Stimulated activated CD8-positive, alpha-beta memory T cell treated with anti-CD3 and anti-CD28 coated beads, Interleukin-4, amount 100 ng/mL, for 48 hours (primary cell): ENCODE data around the gene ARHGAP24.

Source experiments
- DNase-seq: peaks from one replicate; pipeline ENCODE4 v3.0.0-alpha.2; 2020

ARHGAP24 gene

DNA sequence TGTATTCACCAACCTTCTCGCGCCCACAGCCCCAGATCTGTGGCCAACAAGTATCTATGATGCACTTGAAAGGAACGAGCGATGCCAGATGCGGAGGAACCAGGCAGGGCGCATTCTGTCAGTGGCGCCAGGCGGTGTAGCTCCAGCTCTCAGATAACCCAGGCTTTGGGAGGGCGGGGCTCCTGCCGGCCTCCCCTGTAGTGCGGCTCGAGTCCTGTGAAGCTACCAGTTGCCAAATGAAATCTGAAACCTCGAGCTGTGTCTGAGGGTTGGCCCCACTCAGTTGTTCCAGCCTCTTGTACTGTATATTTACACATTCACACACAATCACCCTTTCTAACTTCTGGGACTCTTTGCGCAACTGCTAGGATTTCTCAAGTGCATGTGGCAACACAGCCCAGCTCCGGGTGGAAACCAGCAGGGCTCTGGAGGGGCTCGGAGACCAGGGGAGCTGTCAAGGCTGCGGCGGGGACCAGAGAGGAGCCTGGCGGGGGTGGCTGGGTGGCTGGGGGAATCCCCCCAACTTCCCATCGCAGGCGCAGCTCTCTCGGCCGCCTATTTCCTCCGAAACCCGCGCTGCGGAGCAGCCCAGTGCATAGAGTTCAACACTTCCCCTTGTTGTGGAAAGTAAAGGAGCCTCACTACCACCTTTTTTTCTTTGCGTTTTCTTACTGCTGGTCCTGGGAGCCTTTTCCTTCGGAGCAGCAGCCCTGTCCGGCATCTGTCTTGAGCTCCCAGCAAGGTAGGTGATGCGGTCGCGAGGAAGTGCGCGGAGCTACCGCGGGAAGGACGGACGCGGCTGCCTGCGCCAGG is at the start of gene ARHGAP24:
TSS of gene ARHGAP24 (plus strand) at position 333 of the 813 bp plus-strand sequence.
- peak; percentile 43 for DNase-seq

GRCh38 chr4:85426366-85426765 is 48.6 kb upstream of the ARHGAP24 start:
- no peak for DNase-seq

- DNase-seq = no peak
Observed at GRCh38 chr4:85427123-85427522, 47.8 kb upstream of the ARHGAP24 start.

GRCh38 chr4:85430226-85430625 is 44.7 kb upstream of the ARHGAP24 start:
- no peak for DNase-seq

GRCh38 chr4:85430697-85431096 is 44.3 kb upstream of the ARHGAP24 start:
- DNase-seq = no peak

DNA sequence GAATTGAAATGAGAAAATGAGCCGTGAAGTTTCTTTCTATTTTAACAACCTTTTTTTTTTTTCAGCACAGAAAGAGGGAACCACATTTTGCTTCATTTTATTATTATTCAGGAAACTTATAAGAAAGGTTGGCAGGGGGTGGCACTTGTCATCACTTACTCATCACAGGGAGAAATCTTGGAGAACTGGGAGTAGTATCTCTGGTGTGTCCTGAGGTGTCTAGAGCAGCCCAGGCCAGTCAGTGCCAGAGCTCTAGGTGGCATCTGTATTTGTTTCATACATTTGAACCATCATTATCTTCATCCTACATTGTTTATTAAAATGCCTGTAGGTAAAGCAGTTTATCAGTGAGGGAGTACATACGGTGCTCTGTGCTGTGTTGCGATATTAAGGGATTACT is 43.8 kb upstream of the ARHGAP24 start:
- no peak for DNase-seq

GRCh38 chr4:85431881-85432485 is 43.0 kb upstream of the ARHGAP24 start:
- DNase-seq = no peak

DNA sequence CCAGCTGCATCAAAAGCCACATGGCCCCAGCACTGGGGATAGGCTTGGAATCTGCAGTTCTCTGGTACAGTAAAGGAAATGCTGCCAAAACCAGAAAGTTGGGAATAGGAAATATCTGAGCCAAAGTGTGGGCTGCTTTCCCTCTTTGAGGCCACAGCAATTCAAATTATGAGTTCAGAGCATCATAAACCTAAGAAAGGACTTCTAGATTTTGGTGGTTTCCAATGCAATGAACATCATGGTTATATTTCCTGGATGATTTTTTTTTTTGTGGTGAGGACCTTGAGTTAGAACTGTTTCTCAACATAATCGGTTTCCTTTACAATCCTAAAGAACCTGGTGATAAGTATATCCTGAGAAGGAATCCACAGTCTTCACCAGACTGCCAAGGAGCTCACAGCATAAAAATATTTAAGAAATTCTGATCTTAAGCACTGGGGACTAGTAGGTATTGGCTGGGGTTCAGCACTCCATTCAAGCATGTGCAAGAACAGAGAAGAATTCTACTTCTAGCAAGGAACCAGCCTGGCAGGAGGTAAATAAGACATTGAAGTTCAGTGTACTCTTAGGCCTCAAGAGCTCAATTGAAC is 29.8 kb upstream of the ARHGAP24 start:
- DNase-seq = no peak

- no peak for DNase-seq
Observed at GRCh38 chr4:85446141-85446861, 28.6 kb upstream of the ARHGAP24 start.

DNA sequence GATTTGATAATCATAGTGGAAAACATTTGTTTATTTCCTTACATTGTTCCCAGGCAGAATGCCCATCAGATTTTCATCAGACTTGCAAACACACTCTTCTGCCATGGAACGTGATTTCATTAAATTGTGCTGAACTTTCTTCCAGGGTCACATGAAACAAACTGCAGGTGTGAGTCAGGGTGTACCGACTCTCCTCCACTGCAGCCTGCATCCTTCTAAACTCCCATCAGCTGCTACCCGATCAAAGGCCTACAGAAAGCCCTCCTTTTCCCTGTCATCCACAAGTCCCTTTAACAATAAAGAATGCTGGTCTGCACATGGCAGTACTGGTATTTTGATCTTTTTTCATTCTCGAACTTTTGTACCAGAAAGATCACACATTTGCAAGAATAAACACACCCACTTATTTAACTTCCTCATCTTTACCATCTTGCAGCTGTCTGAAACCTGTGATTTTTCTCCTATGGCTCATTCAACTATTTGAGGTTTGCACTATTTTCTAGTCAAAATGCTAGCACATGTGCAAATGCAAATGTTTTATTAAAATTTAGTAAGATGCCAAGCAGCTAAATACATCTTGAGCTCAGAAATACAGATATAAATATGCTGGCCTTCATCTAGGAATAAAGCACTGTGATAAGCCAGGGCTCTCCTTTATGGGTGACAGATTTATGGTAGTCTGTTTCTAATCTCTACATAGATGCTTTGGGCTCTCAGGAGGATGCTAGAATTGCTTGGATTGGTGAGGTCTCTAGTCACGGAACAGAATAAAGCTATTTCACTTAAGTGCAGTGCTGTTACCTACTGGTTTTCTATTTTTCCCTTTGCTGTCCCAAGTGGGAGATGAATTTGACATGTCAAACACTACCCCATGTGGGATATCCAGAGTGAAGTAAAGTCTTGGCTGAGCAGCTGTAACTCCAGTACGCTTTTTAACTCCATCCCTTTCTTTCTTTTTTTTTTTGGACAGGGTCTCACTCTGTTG is 25.8 kb upstream of the ARHGAP24 start:
- DNase-seq = no peak

DNA sequence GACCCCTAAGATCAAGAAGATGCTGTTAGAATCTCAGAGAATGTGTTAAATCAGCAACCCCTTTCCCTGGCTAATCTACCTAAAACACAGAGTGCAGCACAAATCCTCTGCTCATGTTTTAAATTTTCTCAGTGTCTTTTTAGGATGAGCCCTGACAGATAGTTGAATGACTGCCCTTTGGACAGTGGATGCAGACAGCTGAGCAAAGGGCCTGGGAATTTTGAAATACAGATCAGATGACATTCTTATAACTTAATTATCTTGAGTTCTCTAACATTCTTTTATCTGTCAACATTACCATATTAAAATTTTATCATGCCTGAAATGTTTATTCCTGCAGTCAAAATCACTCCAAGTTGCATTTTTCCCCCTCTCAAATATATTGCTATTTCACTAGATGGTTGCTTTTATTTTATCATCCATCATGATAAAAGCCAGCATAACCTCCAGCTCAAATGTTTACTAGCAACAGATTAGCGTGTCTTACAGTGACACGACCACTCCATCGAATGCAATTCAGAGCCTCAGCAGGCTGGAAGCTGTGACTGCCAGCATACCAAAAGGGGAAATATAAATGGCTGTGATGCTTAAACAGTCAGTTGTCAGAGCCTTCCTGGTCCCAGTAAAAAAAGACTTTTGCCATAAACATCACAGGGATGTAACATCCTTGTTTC is 22.8 kb upstream of the ARHGAP24 start:
- DNase-seq = no peak

DNA sequence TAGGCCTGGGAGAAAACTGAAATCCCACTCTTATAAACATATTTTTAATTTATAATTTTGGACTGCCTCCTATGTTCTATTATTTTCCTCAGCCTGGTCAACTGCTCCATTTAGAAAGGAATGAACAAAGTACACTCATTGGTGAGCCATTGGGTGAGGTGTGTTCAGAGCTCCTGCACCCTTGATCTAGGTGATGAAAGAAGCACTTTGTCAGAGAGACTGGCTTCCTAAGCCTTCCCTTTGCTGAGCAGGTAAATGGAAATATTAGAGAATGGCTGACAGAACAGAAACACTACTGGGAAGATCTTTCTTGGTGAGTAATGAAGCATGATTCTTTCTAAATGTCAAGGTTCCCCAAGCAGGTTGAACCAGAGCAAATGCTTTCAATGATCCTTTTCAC is 19.0 kb upstream of the ARHGAP24 start:
- DNase-seq = no peak

- no peak for DNase-seq
Observed at GRCh38 chr4:85457752-85458467, 17.0 kb upstream of the ARHGAP24 start.

- DNase-seq = no peak
Observed at GRCh38 chr4:85459736-85460135, 15.2 kb upstream of the ARHGAP24 start.

DNA sequence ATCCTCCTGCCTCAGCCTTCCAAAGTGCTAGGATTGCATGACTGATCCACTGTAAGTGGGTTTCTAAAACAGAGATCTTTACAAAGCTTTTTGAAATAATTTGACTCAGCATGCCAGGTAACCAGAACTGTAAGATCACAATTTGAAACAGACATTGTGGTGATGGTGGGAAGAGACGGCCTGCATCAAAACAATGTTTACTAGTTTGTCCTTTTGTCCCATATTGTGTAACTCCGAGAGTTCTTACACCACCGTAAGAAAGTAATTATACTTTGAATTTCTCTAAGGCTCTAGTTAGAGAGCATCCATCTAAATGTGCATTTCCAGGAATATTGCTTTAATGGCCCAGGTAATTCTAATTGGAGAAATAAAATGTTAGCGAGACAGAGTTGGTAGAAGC is 594 bp upstream of the ARHGAP24 start:
- DNase-seq = no peak

- no peak for DNase-seq
Observed at GRCh38 chr4:85475631-85476233, 782 bp downstream of the ARHGAP24 start.

DNA sequence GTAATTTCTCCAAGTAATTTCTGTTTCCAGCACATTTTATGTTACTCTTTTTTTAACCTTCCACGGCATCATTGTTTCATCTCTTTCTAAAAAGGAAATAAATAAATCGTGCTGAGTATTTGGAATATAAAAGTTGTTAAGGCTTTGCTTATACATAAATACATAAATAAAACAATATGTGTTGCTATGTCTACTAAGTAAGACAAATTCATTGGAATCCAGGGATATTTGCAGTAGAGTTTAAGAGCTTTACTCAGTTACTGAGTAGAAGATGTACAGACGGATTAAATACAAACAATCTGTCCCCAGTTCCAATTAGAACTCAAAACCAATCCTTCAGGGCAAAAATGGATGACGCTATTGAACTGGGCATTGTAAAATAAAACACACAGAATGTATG is 1.4 kb downstream of the ARHGAP24 start:
- DNase-seq = no peak

GRCh38 chr4:85477534-85477933 is 2.6 kb downstream of the ARHGAP24 start:
- no peak for DNase-seq

GRCh38 chr4:85478576-85478975 is 3.6 kb downstream of the ARHGAP24 start:
- DNase-seq = no peak

DNA sequence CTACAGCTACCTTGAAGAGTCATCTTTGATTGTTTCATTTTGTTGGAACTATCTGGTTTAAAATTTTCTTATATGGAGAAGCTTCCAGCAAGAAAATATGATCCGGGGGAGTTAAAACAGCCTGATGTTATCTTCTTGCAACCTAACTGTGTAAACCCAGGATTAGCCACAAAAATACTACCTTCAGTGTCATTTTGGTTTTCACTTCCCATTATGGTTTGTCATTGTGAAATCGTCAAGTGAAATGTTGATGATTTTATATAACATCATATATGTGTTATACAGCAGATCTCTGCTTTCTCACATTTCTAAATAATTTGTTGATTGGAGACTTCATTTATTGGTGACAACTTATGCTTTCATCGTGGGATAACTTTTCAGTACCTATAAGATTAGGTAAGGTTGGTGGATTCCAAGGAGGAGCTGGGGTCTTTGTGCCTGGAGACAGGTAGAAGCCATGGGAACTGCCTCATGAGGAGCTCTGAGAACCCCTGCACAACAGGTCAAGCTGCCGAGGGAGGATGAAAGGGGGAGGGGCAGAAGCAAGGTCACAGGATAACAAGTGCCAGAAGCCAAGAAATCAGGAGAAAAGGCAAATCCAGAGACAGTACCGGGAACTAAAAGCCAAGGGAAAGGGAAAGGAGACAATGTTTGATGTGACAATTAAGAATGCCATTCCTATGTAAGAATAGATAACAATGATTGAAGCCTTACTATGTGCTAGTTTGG is 7.2 kb downstream of the ARHGAP24 start:
- DNase-seq = no peak
